Measurements from ENCODE around the gene ARL8A. TPM values are rescaled to one million over a fixed set of nuclear protein-coding genes. Genes with fewer than 3 reads are reported as not detected.

ARL8A gene
- polyA plus RNA-seq, 2 of the 4 experiments (the other 2 are of a cell fraction), result 23.4 to 49.8 TPM

DNA sequence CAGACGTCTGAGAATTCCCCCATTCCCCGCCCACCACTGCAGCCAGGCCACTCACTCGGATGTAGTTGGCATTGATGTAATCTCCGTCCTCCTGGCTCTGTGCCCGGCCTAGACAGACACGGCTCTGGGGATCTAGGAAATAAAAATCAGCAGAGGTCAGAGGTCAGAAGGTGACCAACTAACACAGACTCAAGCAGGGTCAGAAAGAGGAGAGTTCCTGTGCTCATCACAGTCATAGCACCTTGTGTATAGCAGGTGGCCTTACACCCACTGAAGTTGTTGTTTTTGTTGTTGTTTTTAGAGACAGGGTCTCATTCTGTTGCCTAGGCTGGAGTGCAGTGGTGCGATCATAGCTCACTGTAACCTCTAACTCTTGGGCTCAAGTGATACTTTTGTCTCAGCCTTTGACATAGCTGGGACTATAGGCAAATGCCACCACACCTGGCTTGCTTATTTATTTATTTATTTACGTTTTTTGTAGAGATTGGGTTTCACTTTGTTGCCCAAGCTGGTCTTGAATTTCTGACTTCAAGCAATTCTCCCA, 11.0 kb upstream of the ARL8A start:
- no peak for FAIRE-seq
- POLR2A ChIA-PET, result interaction anchor here (1.2 kb wide), 1 partner anchor 145 kb away, joined by 5 read pairs; the partner anchor contains the start of gene ELF3
- H3K4me3 ChIP-seq, result no peak overlapping the region

DNA sequence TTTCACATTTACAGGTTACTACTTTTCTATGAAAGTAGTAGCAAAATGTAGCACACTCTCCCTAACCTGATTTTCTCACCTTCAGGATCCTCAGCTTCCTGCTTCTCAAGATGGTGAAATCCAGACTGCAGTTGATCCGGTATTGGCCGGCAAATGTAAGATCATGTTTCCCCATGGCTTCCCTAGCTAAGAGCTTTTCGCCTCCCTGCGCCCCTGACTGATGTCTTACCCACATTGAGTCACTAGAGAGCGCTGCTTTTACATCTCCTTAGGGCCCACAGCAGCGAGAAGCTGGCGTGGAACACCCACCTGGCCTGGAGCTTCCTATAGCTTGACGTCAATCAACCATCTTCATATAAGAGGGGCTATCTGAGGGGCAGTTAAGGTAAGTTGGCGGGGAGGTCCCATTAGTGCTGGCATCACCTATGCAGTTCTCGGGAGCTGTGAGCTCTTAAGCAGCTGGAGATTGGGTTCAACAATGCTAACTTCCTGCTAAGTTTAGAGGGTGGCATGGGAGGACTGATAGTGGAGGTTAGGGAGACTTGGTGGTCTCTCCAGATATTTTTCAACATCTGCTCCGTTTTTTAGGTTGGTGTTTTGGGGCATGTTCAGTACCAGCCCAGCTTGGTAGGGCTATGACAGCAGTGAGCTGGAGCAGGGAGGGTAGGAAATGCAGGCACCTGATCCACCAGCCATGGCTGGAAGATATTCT, 10.4 kb upstream of the ARL8A start:
- CTCF ChIA-PET, result interaction anchor here (0.8 to 5.4 kb wide), 18 partner anchors 8 to 564 kb away, joined by 3 to 30 read pairs (median 5); partner anchors contain the start of genes GPR37L1, IPO9 and LGR6
- peak; percentile 46 to 80 for DNase-seq (ENCODE audit: low read depth in 1 of 2, low spot score in 1 of 2)
- no peak for FAIRE-seq
- 33% methylated on average over 11 of the region's 11 CpGs for WGBS (ENCODE audit: missing lambda C conversion rate)
- TF ChIP-seq BHLHE40 (IDR thresholded peaks at IDR 0.05; ENCODE audit: low read depth, low read length), result no peak
- peak in 1 of 2 experiments; percentile 41; a peak in 2 of 5 replicates for TF ChIP-seq RAD21 (conservative IDR thresholded peaks at IDR 0.05 in 1 of 2, IDR thresholded peaks at IDR 0.05 in 1 of 2)
- no peak for TF ChIP-seq TFCP2L1 (CRISPR knock-in tag; IDR thresholded peaks at IDR 0.05)
- TF ChIP-seq, protein P1, sequence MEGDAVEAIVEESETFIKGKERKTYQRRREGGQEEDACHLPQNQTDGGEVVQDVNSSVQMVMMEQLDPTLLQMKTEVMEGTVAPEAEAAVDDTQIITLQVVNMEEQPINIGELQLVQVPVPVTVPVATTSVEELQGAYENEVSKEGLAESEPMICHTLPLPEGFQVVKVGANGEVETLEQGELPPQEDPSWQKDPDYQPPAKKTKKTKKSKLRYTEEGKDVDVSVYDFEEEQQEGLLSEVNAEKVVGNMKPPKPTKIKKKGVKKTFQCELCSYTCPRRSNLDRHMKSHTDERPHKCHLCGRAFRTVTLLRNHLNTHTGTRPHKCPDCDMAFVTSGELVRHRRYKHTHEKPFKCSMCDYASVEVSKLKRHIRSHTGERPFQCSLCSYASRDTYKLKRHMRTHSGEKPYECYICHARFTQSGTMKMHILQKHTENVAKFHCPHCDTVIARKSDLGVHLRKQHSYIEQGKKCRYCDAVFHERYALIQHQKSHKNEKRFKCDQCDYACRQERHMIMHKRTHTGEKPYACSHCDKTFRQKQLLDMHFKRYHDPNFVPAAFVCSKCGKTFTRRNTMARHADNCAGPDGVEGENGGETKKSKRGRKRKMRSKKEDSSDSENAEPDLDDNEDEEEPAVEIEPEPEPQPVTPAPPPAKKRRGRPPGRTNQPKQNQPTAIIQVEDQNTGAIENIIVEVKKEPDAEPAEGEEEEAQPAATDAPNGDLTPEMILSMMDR (IDR thresholded peaks at IDR 0.05), result peak; percentile 44
- POLR2A ChIA-PET, result interaction anchor here (1.2 kb wide), 1 partner anchor 145 kb away, joined by 5 read pairs; the partner anchor contains the start of gene ELF3
- peaks cover 21% of the 10 kb centered on the region for H3K4me1 ChIP-seq
- ATAC-seq, result peak; percentile 57 to 79
- H3K4me3 ChIP-seq, result no peak overlapping the region
- H3K27ac ChIP-seq, result peak overlapping the region; percentile 19 to 74; a peak in 5 of 6 replicates
- peak overlapping the region; percentile 57 for H3K4me2 ChIP-seq
- no peaks in the 10 kb centered on the region for H3K9me3 ChIP-seq

More for the DNA sequence above, 11.0 kb upstream of the ARL8A start:
- 27% methylated on average over 8 of the region's 8 CpGs for WGBS (ENCODE audit: missing lambda C conversion rate)
- DNase-seq (ENCODE audit: low read depth in 1 of 2, low spot score in 1 of 2) (peak in 1 of 2 experiments; percentile 78), ATAC-seq (peak; percentile 60 to 67)
- Histone ChIP-seq H3K4me2 (peak overlapping the region; percentile 57), H3K9me3 (no peaks in the 10 kb centered on the region), H3K27ac (peak overlapping the region in 1 of 2 experiments; percentile 74; a peak in 4 of 6 replicates), H3K4me1 (peaks cover 21% of the 10 kb centered on the region)
- TF ChIP-seq TFCP2L1 (CRISPR knock-in tag; IDR thresholded peaks at IDR 0.05), result no peak
- TF ChIP-seq, protein P2, sequence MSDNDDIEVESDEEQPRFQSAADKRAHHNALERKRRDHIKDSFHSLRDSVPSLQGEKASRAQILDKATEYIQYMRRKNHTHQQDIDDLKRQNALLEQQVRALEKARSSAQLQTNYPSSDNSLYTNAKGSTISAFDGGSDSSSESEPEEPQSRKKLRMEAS (IDR thresholded peaks at IDR 0.05), result no peak
- no peak for TF ChIP-seq FOXS1 (CRISPR knock-in tag; IDR thresholded peaks at IDR 0.05)
- TF ChIP-seq, protein P3, sequence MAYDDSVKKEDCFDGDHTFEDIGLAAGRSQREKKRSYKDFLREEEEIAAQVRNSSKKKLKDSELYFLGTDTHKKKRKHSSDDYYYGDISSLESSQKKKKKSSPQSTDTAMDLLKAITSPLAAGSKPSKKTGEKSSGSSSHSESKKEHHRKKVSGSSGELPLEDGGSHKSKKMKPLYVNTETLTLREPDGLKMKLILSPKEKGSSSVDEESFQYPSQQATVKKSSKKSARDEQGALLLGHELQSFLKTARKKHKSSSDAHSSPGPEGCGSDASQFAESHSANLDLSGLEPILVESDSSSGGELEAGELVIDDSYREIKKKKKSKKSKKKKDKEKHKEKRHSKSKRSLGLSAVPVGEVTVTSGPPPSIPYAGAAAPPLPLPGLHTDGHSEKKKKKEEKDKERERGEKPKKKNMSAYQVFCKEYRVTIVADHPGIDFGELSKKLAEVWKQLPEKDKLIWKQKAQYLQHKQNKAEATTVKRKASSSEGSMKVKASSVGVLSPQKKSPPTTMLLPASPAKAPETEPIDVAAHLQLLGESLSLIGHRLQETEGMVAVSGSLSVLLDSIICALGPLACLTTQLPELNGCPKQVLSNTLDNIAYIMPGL (CRISPR knock-in tag; IDR thresholded peaks at IDR 0.05; ENCODE audit: borderline replicate concordance), result no peak
- no peak for TF ChIP-seq FOSL2 (IDR thresholded peaks at IDR 0.05)
- no peak for TF ChIP-seq FOSL2 (CRISPR knock-in tag; IDR thresholded peaks at IDR 0.05)
- no peak for TF ChIP-seq RAD21 (conservative IDR thresholded peaks at IDR 0.05 in 1 of 2, IDR thresholded peaks at IDR 0.05 in 1 of 2)
- no peak for TF ChIP-seq NR3C1 (IDR thresholded peaks at IDR 0.05)
- TF ChIP-seq KDM1A (IDR thresholded peaks at IDR 0.05; ENCODE audit: low read depth), result no peak
- TF ChIP-seq, protein P4, sequence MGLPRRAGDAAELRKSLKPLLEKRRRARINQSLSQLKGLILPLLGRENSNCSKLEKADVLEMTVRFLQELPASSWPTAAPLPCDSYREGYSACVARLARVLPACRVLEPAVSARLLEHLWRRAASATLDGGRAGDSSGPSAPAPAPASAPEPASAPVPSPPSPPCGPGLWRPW (IDR thresholded peaks at IDR 0.05), result no peak
- no peak for TF ChIP-seq JUN (IDR thresholded peaks at IDR 0.05)
- no peak for TF ChIP-seq EHF (CRISPR knock-in tag; IDR thresholded peaks at IDR 0.05)
- TF ChIP-seq, protein P5, sequence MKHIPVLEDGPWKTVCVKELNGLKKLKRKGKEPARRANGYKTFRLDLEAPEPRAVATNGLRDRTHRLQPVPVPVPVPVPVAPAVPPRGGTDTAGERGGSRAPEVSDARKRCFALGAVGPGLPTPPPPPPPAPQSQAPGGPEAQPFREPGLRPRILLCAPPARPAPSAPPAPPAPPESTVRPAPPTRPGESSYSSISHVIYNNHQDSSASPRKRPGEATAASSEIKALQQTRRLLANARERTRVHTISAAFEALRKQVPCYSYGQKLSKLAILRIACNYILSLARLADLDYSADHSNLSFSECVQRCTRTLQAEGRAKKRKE (CRISPR knock-in tag; IDR thresholded peaks at IDR 0.05; ENCODE audit: low read depth), result no peak
- TF ChIP-seq MYC (IDR thresholded peaks at IDR 0.05; ENCODE audit: borderline replicate concordance, low read length), result no peak
- no peak for TF ChIP-seq NPAS2 (CRISPR knock-in tag; IDR thresholded peaks at IDR 0.05; ENCODE audit: borderline replicate concordance)
- no peak for TF ChIP-seq RNF2 (IDR thresholded peaks at IDR 0.05; ENCODE audit: borderline replicate concordance, low read depth)
- TF ChIP-seq, protein P6, sequence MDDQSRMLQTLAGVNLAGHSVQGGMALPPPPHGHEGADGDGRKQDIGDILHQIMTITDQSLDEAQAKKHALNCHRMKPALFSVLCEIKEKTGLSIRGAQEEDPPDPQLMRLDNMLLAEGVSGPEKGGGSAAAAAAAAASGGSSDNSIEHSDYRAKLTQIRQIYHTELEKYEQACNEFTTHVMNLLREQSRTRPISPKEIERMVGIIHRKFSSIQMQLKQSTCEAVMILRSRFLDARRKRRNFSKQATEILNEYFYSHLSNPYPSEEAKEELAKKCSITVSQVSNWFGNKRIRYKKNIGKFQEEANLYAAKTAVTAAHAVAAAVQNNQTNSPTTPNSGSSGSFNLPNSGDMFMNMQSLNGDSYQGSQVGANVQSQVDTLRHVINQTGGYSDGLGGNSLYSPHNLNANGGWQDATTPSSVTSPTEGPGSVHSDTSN (IDR thresholded peaks at IDR 0.05), result no peak
- TF ChIP-seq HDAC2 (IDR thresholded peaks at IDR 0.05), result no peak
- TF ChIP-seq, protein P7, sequence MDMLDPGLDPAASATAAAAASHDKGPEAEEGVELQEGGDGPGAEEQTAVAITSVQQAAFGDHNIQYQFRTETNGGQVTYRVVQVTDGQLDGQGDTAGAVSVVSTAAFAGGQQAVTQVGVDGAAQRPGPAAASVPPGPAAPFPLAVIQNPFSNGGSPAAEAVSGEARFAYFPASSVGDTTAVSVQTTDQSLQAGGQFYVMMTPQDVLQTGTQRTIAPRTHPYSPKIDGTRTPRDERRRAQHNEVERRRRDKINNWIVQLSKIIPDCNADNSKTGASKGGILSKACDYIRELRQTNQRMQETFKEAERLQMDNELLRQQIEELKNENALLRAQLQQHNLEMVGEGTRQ (IDR thresholded peaks at IDR 0.05), result no peak
- no peak for TF ChIP-seq GATA3 (IDR thresholded peaks at IDR 0.05; ENCODE audit: borderline replicate concordance)
- TF ChIP-seq POLR2A (IDR thresholded peaks at IDR 0.05; ENCODE audit: low read length), result no peak
- CTCF ChIA-PET, result interaction anchor here (0.8 to 2.7 kb wide), 19 partner anchors 8 to 564 kb away, joined by 3 to 9 read pairs (median 4); partner anchors contain the start of genes GPR37L1 and LGR6

Data from A549 (cell line).